CD4-positive, alpha-beta memory T cell (primary cell): Measurements from ENCODE around the gene MYO5B. TPM values are rescaled to one million over a fixed set of nuclear protein-coding genes. Genes with fewer than 3 reads are reported as not detected.
"Not testable (repeated sequence)": the region's sequence is repeated elsewhere in the genome, so short reads cannot be mapped to it uniquely, and the experiment has no call there.

Experiments used
- CTCF ChIA-PET: fragments of 350-600 bp; sonication (Branson Sonifier 250); formaldehyde crosslinking; loops from one replicate; lab custom pipeline; 2021; ENCODE audit warnings: inconsistent platforms; ENCODE audit not compliant: partially characterized antibody; lab: Charles Lee
- POLR2A ChIA-PET: fragments of 350-600 bp; sonication (Branson Sonifier 250); formaldehyde crosslinking; loops from one replicate; lab custom pipeline; 2021; ENCODE audit not compliant: partially characterized antibody; lab: Charles Lee
- DNase-seq, 5 donors: peaks; one replicate each; pipeline versions ENCODE4 v3.0.0 to v3.0.0-alpha.2; 2020 to 2022; ENCODE audit warnings: mixed read lengths in 1 of 5
- H3K27ac ChIP-seq: one replicate; pipeline ENCODE4 v1.7.0; 2013; ENCODE audit warnings: low read depth, low read length
- H3K27me3 ChIP-seq: 2 replicates; pipeline ENCODE4 v1.7.0; 2013; ENCODE audit warnings: mild to moderate bottlenecking, low read length, moderate library complexity; ENCODE audit not compliant: insufficient read depth
- H3K36me3 ChIP-seq: 2 replicates; pipeline ENCODE4 v1.7.0; 2013; ENCODE audit warnings: mild to moderate bottlenecking, low read length, moderate library complexity; ENCODE audit not compliant: insufficient read depth
- H3K4me1 ChIP-seq: 2 replicates; pipeline ENCODE4 v1.7.0; 2013; ENCODE audit warnings: mild to moderate bottlenecking, low read length, moderate library complexity; ENCODE audit not compliant: insufficient read depth
- H3K4me3 ChIP-seq, 2 donors: one replicate each; pipeline ENCODE4 v1.7.0; 2013; ENCODE audit warnings: low read length in 2 of 2, mild to moderate bottlenecking in 1 of 2
- H3K9me3 ChIP-seq, 2 donors: one replicate each; pipeline ENCODE4 v1.7.0; 2013; ENCODE audit warnings: low read length in 2 of 2, control low read depth in 1 of 2; ENCODE audit not compliant: control insufficient read depth in 1 of 2
- H3K27ac Mint-ChIP-seq, 7 donors: one replicate each; pipeline ENCODE4 v1.8.0; 2020 to 2021; ENCODE audit warnings: mixed read lengths in 7 of 7, mild to moderate bottlenecking in 6 of 7, inconsistent platforms in 3 of 7, moderate library complexity in 3 of 7
- H3K27me3 Mint-ChIP-seq, 2 donors: one replicate each; pipeline ENCODE4 v1.8.0; 2020 to 2021; ENCODE audit warnings: mixed read lengths in 2 of 2
- H3K36me3 Mint-ChIP-seq, 2 donors: one replicate each; pipeline ENCODE4 v1.8.0; 2020 to 2021; ENCODE audit warnings: mixed read lengths in 2 of 2, inconsistent platforms in 1 of 2, mild to moderate bottlenecking in 1 of 2
- H3K4me1 Mint-ChIP-seq, 4 donors: one replicate each; pipeline ENCODE4 v1.8.0; 2020 to 2021; ENCODE audit warnings: mixed read lengths in 4 of 4, mild to moderate bottlenecking in 1 of 4
- H3K4me3 Mint-ChIP-seq, 8 donors: one replicate each; pipeline ENCODE4 v1.8.0; 2020 to 2021; ENCODE audit warnings: mixed read lengths in 8 of 8, mild to moderate bottlenecking in 7 of 8, moderate library complexity in 6 of 8, inconsistent platforms in 3 of 8
- H3K9me3 Mint-ChIP-seq, 8 donors: one replicate each; pipeline ENCODE4 v1.8.0; 2020 to 2021; ENCODE audit warnings: mixed read lengths in 8 of 8, mild to moderate bottlenecking in 5 of 8, inconsistent platforms in 3 of 8, moderate library complexity in 1 of 8
- intact Hi-C: fragments of 100-400 bp; cut with micrococcal nuclease; formaldehyde crosslinking; loops from one replicate; pipeline ENCODE4 v1.15.1; 2023
- polyA plus RNA-seq, 2 donors: library from polyadenylated mRNA; unstranded; fragments of 300-500 nt; fragmentation: Illumina TruSeq; gene quantifications; one replicate each; pipeline ENCODE4 v1.2.3, GENCODE V29; 2021
- total RNA-seq, 2 experiments: library from RNA; stranded (reverse); gene quantifications; one replicate each; pipeline ENCODE4 v1.2.3, GENCODE V29; 2021

The MYO5B gene
- total and polyA plus RNA-seq, 4 experiments from 2014 or later = 0.02 TPM; not detected in 3

- Histone ChIP-seq H3K4me3 (no peak overlapping the region), H3K9me3 (no peaks in the 10 kb centered on the region), H3K36me3 (no peaks in the 10 kb centered on the region), H3K27ac (no peak overlapping the region), H3K27me3 (no peaks in the 10 kb centered on the region), H3K4me1 (no peaks in the 10 kb centered on the region)
- ChIA-PET CTCF (interaction anchor here (1.8 kb wide), 1 partner anchor 18 kb away, joined by 5 read pairs; no protein-coding TSS in a partner anchor), POLR2A (no interaction called here)
- no peaks in the 10 kb centered on the region for H3K9me3 Mint-ChIP-seq
- no peak overlapping the region for H3K4me3 Mint-ChIP-seq
- no peaks in the 10 kb centered on the region for H3K27me3 Mint-ChIP-seq
- no peak for DNase-seq
- H3K36me3 Mint-ChIP-seq = peaks cover 0 to 4% of the 10 kb centered on the region in 2 donors
- no peak overlapping the region for H3K27ac Mint-ChIP-seq
- intact Hi-C loops = no loop called here
- peaks cover 0 to 5% (median 0%) of the 10 kb centered on the region in 4 donors for H3K4me1 Mint-ChIP-seq
Measured at GRCh38 chr18:49838381-49838780, 356.6 kb downstream of the MYO5B start.

GRCh38 chr18:49837889-49838288 is 357.1 kb downstream of the MYO5B start:
- CTCF ChIA-PET = interaction anchor here (1.8 kb wide), 1 partner anchor 18 kb away, joined by 5 read pairs; no protein-coding TSS in a partner anchor
- intact Hi-C loops = no loop called here

GRCh38 chr18:49837316-49837835 is 357.6 kb downstream of the MYO5B start:
- intact Hi-C loops, H3K4me3 ChIP-seq, H3K27me3 Mint-ChIP-seq, H3K4me1 ChIP-seq, H3K9me3 Mint-ChIP-seq, H3K36me3 ChIP-seq, H3K27me3 ChIP-seq, H3K27ac ChIP-seq, H3K4me3 Mint-ChIP-seq, DNase-seq, H3K9me3 ChIP-seq, H3K27ac Mint-ChIP-seq, H3K4me1 Mint-ChIP-seq, POLR2A ChIA-PET, H3K36me3 Mint-ChIP-seq: not testable (repeated sequence)
- CTCF ChIA-PET = interaction anchor here (1.0 to 1.8 kb wide), 2 partner anchors 17 to 21 kb away, joined by 3 to 5 read pairs; no protein-coding TSS in a partner anchor

More at GRCh38 chr18:49837889-49838288, 357.1 kb downstream of the MYO5B start:
- no peaks in the 10 kb centered on the region for H3K36me3 ChIP-seq
- H3K27me3 ChIP-seq = no peaks in the 10 kb centered on the region
- H3K36me3 Mint-ChIP-seq = peaks cover 0 to 4% of the 10 kb centered on the region in 2 donors
- no peaks in the 10 kb centered on the region for H3K27me3 Mint-ChIP-seq
- H3K4me1 Mint-ChIP-seq = peaks cover 0 to 5% (median 0%) of the 10 kb centered on the region in 4 donors
- H3K4me3 ChIP-seq = no peak overlapping the region
- H3K9me3 ChIP-seq = no peaks in the 10 kb centered on the region
- H3K4me1 ChIP-seq = no peaks in the 10 kb centered on the region
- H3K27ac Mint-ChIP-seq = no peak overlapping the region
- POLR2A ChIA-PET = no interaction called here
- H3K27ac ChIP-seq = no peak overlapping the region
- H3K9me3 Mint-ChIP-seq = no peaks in the 10 kb centered on the region
- no peak overlapping the region for H3K4me3 Mint-ChIP-seq
- DNase-seq = no peak

GRCh38 chr18:49835405-49835804 is 359.5 kb downstream of the MYO5B start:
- H3K9me3 ChIP-seq = no peaks in the 10 kb centered on the region
- no peaks in the 10 kb centered on the region for H3K9me3 Mint-ChIP-seq
- no peaks in the 10 kb centered on the region for H3K36me3 ChIP-seq
- no peaks in the 10 kb centered on the region for H3K27me3 Mint-ChIP-seq
- no peak for DNase-seq
- H3K27ac Mint-ChIP-seq = no peak overlapping the region
- ChIA-PET POLR2A (no interaction called here), CTCF (no interaction called here)
- no peak overlapping the region for H3K4me3 Mint-ChIP-seq
- H3K4me3 ChIP-seq = no peak overlapping the region
- peaks cover 0 to 8% (median 0%) of the 10 kb centered on the region in 4 donors for H3K4me1 Mint-ChIP-seq
- H3K36me3 Mint-ChIP-seq = peaks cover 0 to 4% of the 10 kb centered on the region in 2 donors
- intact Hi-C loops = no loop called here
- H3K4me1 ChIP-seq = no peaks in the 10 kb centered on the region
- no peaks in the 10 kb centered on the region for H3K27me3 ChIP-seq
- H3K27ac ChIP-seq = no peak overlapping the region

GRCh38 chr18:49834258-49834657 is 360.7 kb downstream of the MYO5B start:
- H3K9me3 Mint-ChIP-seq = peaks cover 0 to 6% (median 0%) of the 10 kb centered on the region in 8 donors
- Histone ChIP-seq H3K4me1 (no peaks in the 10 kb centered on the region), H3K27ac (no peak overlapping the region), H3K27me3 (no peaks in the 10 kb centered on the region), H3K4me3 (no peak overlapping the region), H3K9me3 (no peaks in the 10 kb centered on the region), H3K36me3 (no peaks in the 10 kb centered on the region)
- no peaks in the 10 kb centered on the region for H3K27me3 Mint-ChIP-seq
- intact Hi-C loops = no loop called here
- H3K4me3 Mint-ChIP-seq = no peak overlapping the region
- ChIA-PET POLR2A (no interaction called here), CTCF (no interaction called here)
- H3K4me1 Mint-ChIP-seq = peaks cover 0 to 8% (median 0%) of the 10 kb centered on the region in 4 donors
- DNase-seq = no peak
- no peak overlapping the region for H3K27ac Mint-ChIP-seq
- no peaks in the 10 kb centered on the region for H3K36me3 Mint-ChIP-seq

- Histone ChIP-seq H3K4me3 (no peak overlapping the region), H3K4me1 (no peaks in the 10 kb centered on the region), H3K9me3 (no peaks in the 10 kb centered on the region), H3K36me3 (no peaks in the 10 kb centered on the region), H3K27ac (no peak overlapping the region), H3K27me3 (no peaks in the 10 kb centered on the region)
- intact Hi-C loops = no loop called here
- CTCF ChIA-PET = no interaction called here
- Mint-ChIP-seq H3K9me3 (peaks cover 0 to 8% (median 0%) of the 10 kb centered on the region in 8 donors), H3K27ac (no peak overlapping the region), H3K36me3 (no peaks in the 10 kb centered on the region), H3K4me1 (peaks cover 0 to 8% (median 0%) of the 10 kb centered on the region in 4 donors), H3K27me3 (no peaks in the 10 kb centered on the region), H3K4me3 (no peak overlapping the region)
- POLR2A ChIA-PET = no interaction called here
- DNase-seq = no peak
Measured at GRCh38 chr18:49833814-49834213, 361.1 kb downstream of the MYO5B start.

GRCh38 chr18:49832221-49832647 is 362.7 kb downstream of the MYO5B start:
- Mint-ChIP-seq H3K27ac (no peak overlapping the region), H3K4me3 (no peak overlapping the region), H3K4me1 (peaks cover 0 to 3% (median 0%) of the 10 kb centered on the region in 4 donors), H3K36me3 (peaks cover 0 to 4% of the 10 kb centered on the region in 2 donors), H3K9me3 (peaks cover 2 to 14% (median 8%) of the 10 kb centered on the region in 8 donors), H3K27me3 (no peaks in the 10 kb centered on the region)
- no peaks in the 10 kb centered on the region for H3K27me3 ChIP-seq
- no peaks in the 10 kb centered on the region for H3K36me3 ChIP-seq
- no peak overlapping the region for H3K4me3 ChIP-seq
- H3K27ac ChIP-seq = no peak overlapping the region
- ChIA-PET POLR2A (no interaction called here), CTCF (no interaction called here)
- H3K9me3 ChIP-seq = no peaks in the 10 kb centered on the region
- no peaks in the 10 kb centered on the region for H3K4me1 ChIP-seq
- no peak for DNase-seq
- intact Hi-C loops = no loop called here
